EL (cell line): Measurements from ENCODE around the gene PTAFR.
"Not testable (repeated sequence)": the region's sequence is repeated elsewhere in the genome, so short reads cannot be mapped to it uniquely, and the experiment has no call there.

Source experiments
- DNase-seq: peaks from one replicate; pipeline ENCODE4 v3.0.0-alpha.2; 2016

PTAFR gene

GRCh38 chr1:28143496-28144202, 32.8 kb downstream of the PTAFR start:
- no peak for DNase-seq

GRCh38 chr1:28141685-28142084, 34.8 kb downstream of the PTAFR start:
- no peak for DNase-seq

GRCh38 chr1:28139866-28140265, 36.6 kb downstream of the PTAFR start:
- DNase-seq: not testable (repeated sequence)

- peak; percentile 54 for DNase-seq
Observed at GRCh38 chr1:28139025-28139712, 37.3 kb downstream of the PTAFR start.

- DNase-seq: peak; percentile 65
Observed at GRCh38 chr1:28136922-28137613, 39.4 kb downstream of the PTAFR start.

- DNase-seq: no peak
Observed at GRCh38 chr1:28136169-28136921, 40.1 kb downstream of the PTAFR start.

GRCh38 chr1:28135371-28136168, 40.9 kb downstream of the PTAFR start:
- no peak for DNase-seq

- DNase-seq: no peak
Observed at GRCh38 chr1:28134651-28135207, 41.8 kb downstream of the PTAFR start.

GRCh38 chr1:28132171-28133167, 44.0 kb downstream of the PTAFR start:
- DNase-seq: no peak

GRCh38 chr1:28130901-28131300, 45.6 kb downstream of the PTAFR start:
- no peak for DNase-seq

GRCh38 chr1:28129150-28129549, 47.3 kb downstream of the PTAFR start:
- DNase-seq: peak; percentile 53

- no peak for DNase-seq
Observed at GRCh38 chr1:28127617-28128257, 48.8 kb downstream of the PTAFR start.

GRCh38 chr1:28126783-28127490, 49.6 kb downstream of the PTAFR start:
- no peak for DNase-seq

GRCh38 chr1:28126212-28126611, 50.3 kb downstream of the PTAFR start:
- no peak for DNase-seq

GRCh38 chr1:28123461-28123961, 53.0 kb downstream of the PTAFR start:
- DNase-seq: peak; percentile 84

- peak; percentile 64 for DNase-seq
Observed at GRCh38 chr1:28122183-28122582, 54.3 kb downstream of the PTAFR start.

GRCh38 chr1:28119556-28119955, 56.9 kb downstream of the PTAFR start:
- DNase-seq: no peak

GRCh38 chr1:28118640-28119307, 57.7 kb downstream of the PTAFR start:
- DNase-seq: no peak

GRCh38 chr1:28115267-28115666, 61.2 kb downstream of the PTAFR start:
- DNase-seq: no peak
